Lower lobe of right lung (tissue), 2 donors: ENCODE data around the gene PPP1R37. TPM values are rescaled to one million over a fixed set of nuclear protein-coding genes. Genes with fewer than 3 reads are reported as not detected.
A peak's percentile ranks its signal among the peaks of the same experiment; 100 is the strongest.

Experiments used
- ATAC-seq, 2 donors: fragments of 200-7000 bp; cut with Tn5 transposase; one replicate each; pipeline ENCODE4 v1.9.1; 2020 to 2022; ENCODE audit warnings: mild to moderate bottlenecking in 2 of 2, moderate library complexity in 2 of 2
- DNase-seq: peaks from one replicate; pipeline ENCODE4 v3.0.0-alpha.2; 2020
- H3K27ac ChIP-seq: fragments of 200-600 bp; one replicate; pipeline ENCODE4 v1.8.0; 2022
- H3K27me3 ChIP-seq: fragments of 200-600 bp; one replicate; pipeline ENCODE4 v1.8.0; 2022; ENCODE audit warnings: low read depth
- H3K36me3 ChIP-seq: fragments of 200-600 bp; one replicate; pipeline ENCODE4 v1.8.0; 2022; ENCODE audit warnings: mild to moderate bottlenecking
- H3K4me1 ChIP-seq: fragments of 200-600 bp; one replicate; pipeline ENCODE4 v1.8.0; 2022
- H3K4me3 ChIP-seq: fragments of 200-600 bp; one replicate; pipeline ENCODE4 v1.8.0; 2022; ENCODE audit warnings: mild to moderate bottlenecking
- H3K9me3 ChIP-seq: fragments of 200-600 bp; one replicate; pipeline ENCODE4 v1.8.0; 2022
- intact Hi-C: fragments of 100-400 bp; cut with DNase I; formaldehyde crosslinking; loops from one replicate; pipeline ENCODE4 v1.11.0; 2022
- total RNA-seq: library from RNA; stranded (reverse); fragmentation: NEBNext Ultra II Directional; extraction: Animal tissue kit (Norgen Biotek cat#: 25700); gene quantifications from one replicate; pipeline ENCODE4 v1.2.1, GENCODE V29; 2021
- TF ChIP-seq, protein P1 (sequence below): fragments of 200-600 bp; IDR thresholded peaks from one replicate; pipeline ENCODE4 v1.8.0; 2022; ENCODE audit warnings: antibody characterized with exemption, mild to moderate bottlenecking
- donor health status: DM: no; HTN: yes; CAD: no; lungs with severe emphysema.

Gene PPP1R37
- total RNA-seq, 1 donor from 2014 or later, result 29.1 TPM

- ATAC-seq (no peak), DNase-seq (no peak)
- H3K36me3 ChIP-seq, result peaks cover 9% of the 10 kb centered on the region
- no peaks in the 10 kb centered on the region for H3K9me3 ChIP-seq
- TF ChIP-seq, protein P1, sequence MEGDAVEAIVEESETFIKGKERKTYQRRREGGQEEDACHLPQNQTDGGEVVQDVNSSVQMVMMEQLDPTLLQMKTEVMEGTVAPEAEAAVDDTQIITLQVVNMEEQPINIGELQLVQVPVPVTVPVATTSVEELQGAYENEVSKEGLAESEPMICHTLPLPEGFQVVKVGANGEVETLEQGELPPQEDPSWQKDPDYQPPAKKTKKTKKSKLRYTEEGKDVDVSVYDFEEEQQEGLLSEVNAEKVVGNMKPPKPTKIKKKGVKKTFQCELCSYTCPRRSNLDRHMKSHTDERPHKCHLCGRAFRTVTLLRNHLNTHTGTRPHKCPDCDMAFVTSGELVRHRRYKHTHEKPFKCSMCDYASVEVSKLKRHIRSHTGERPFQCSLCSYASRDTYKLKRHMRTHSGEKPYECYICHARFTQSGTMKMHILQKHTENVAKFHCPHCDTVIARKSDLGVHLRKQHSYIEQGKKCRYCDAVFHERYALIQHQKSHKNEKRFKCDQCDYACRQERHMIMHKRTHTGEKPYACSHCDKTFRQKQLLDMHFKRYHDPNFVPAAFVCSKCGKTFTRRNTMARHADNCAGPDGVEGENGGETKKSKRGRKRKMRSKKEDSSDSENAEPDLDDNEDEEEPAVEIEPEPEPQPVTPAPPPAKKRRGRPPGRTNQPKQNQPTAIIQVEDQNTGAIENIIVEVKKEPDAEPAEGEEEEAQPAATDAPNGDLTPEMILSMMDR, result no peak
- peaks cover 27% of the 10 kb centered on the region for H3K4me1 ChIP-seq
- intact Hi-C loops, result no loop called here
- no peak overlapping the region for H3K4me3 ChIP-seq
- peaks cover 49% of the 10 kb centered on the region for H3K27me3 ChIP-seq
- H3K27ac ChIP-seq, result no peak overlapping the region
These were observed 57.8 kb downstream of the PPP1R37 start for GRCh38 chr19:45150751-45151281.

DNA sequence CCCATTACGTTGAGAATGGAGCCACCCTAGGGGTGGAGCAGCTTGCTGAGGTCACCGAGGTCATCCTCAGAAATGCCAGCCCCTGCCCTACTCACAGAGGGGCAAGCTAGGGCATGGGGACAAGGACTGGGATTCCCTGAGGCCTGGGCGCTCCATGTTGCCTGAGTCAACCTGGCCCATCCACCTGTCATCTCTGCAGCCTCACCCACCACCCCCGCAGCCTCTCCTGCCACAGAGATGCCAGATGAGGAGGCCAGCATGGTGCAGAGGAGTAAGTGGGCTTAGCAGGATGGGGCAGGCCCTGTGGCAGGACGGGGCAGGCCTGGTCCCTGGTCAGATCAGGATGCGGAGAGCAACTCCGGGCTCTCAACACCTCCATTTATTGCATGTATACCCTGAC lies 58.3 kb downstream of the PPP1R37 start:
- TF ChIP-seq, protein P1, result no peak
- intact Hi-C loops, result no loop called here
- H3K36me3 ChIP-seq, result peaks cover 4% of the 10 kb centered on the region
- H3K9me3 ChIP-seq, result no peaks in the 10 kb centered on the region
- no peak overlapping the region for H3K4me3 ChIP-seq
- ATAC-seq (no peak), DNase-seq (no peak)
- H3K27ac ChIP-seq, result no peak overlapping the region
- H3K4me1 ChIP-seq, result peaks cover 27% of the 10 kb centered on the region
- H3K27me3 ChIP-seq, result peaks cover 55% of the 10 kb centered on the region

- Histone ChIP-seq H3K36me3 (no peaks in the 10 kb centered on the region), H3K9me3 (no peaks in the 10 kb centered on the region), H3K4me3 (peak overlapping the region; percentile 41), H3K27ac (no peak overlapping the region), H3K4me1 (peaks cover 27% of the 10 kb centered on the region), H3K27me3 (peaks cover 60% of the 10 kb centered on the region)
- TF ChIP-seq, protein P1, result no peak
- intact Hi-C loops, result no loop called here
- DNase-seq (no peak), ATAC-seq (no peak)
These were observed 59.0 kb downstream of the PPP1R37 start for GRCh38 chr19:45151821-45152503.

DNA sequence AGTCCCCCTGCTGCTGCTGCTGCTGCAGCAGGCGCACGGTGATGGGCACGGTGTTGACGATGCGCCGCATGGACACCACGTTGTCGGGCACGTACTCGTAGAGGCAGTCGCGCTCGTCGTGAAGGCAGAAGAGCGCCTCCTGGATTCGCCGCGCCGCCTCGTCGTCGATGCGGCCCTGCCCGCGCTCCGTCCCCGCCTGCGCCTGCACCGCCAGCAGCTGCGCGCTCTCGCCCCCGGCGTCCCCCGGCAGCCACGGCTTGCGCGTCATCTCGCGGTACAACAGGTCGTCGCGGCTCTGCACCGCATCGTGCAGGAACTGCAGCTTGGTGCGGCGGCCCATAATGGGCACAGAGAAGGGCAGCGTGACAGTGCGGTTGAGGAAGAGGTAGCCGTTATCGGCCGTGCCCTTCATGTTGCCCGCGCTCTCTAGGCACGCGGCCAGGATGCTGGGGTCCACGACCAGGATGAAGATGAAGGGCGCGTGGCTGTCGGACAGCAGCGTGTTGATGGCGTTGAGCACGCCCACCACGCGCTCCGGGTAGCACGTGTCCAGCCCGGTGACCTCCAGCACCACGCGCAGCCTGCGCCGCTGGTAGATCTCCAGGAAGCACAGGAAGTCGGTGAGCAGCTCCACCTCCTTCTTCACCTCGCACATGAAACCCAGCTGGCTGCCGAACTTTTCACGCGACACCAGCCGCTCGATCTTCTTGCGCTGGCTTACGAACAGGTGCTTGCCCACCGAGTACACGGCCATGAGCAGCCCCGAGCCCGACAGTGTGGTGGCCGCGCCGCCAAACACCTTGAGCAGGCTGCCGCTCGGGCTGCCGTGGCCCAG lies 59.7 kb downstream of the PPP1R37 start:
- peak; percentile 66 for DNase-seq
- H3K27me3 ChIP-seq, result peaks cover 67% of the 10 kb centered on the region
- no peaks in the 10 kb centered on the region for H3K9me3 ChIP-seq
- TF ChIP-seq, protein P1, result no peak
- no peaks in the 10 kb centered on the region for H3K36me3 ChIP-seq
- H3K4me3 ChIP-seq, result peak overlapping the region; percentile 41
- ATAC-seq, result peak; percentile 53 to 62
- no peak overlapping the region for H3K27ac ChIP-seq
- intact Hi-C loops, result no loop called here
- peaks cover 27% of the 10 kb centered on the region for H3K4me1 ChIP-seq

DNA sequence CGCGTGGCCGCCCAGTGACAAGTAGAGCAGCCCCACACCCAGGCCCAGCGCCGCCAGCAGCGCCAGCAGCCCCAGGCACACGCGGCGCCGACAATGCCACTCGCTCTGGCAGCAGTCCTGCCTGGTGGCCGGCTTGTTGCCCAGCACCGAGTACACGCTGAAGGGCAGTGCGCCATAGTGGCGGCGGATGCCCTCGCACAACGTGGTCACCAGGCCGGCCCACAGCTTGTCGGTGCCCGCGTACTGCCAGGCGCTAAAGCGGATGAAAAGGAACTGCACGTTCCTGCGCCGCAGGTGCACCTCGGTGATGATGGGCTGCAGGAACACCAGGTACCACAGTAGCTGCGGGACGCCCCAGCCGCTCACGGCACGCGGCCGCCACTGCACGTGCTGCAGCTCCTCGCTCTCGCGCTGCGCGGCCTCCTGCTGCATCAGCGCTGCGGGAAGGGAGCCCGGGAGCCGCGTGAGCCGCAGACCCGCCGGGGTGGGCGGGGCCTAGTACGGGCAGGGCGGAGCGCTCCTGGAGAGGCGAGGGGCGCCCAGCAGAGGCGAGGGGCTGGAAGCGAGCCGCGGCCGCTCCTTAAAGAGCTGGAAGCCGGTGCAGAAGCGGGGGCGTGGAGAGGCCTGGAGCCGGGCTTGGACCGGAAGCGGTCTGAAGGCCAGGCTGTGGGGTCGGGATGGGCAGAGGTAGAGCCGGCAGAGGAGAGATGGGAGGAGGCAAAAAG lies 60.5 kb downstream of the PPP1R37 start:
- DNase-seq (no peak), ATAC-seq (peak; percentile 41 to 50)
- peak overlapping the region; percentile 41 for H3K4me3 ChIP-seq
- H3K4me1 ChIP-seq, result peaks cover 27% of the 10 kb centered on the region
- H3K9me3 ChIP-seq, result no peaks in the 10 kb centered on the region
- H3K27me3 ChIP-seq, result peaks cover 75% of the 10 kb centered on the region
- TF ChIP-seq, protein P1, result no peak
- H3K27ac ChIP-seq, result no peak overlapping the region
- intact Hi-C loops, result no loop called here
- H3K36me3 ChIP-seq, result no peaks in the 10 kb centered on the region
